Osteocyte (in vitro differentiated cells): ENCODE measurements around the gene PPP1R36. TPM values are rescaled to one million over a fixed set of nuclear protein-coding genes. Genes with fewer than 3 reads are reported as not detected.

ENCODE experiments used
- DNase-seq: peaks from one replicate; pipeline ENCODE4 v3.0.0; 2021; ENCODE audit warnings: mixed read lengths; ENCODE audit not compliant: unreplicated experiment; ENCODE audit errors: extremely low spot score
- H3K27ac Mint-ChIP-seq: one replicate; pipeline ENCODE4 v1.8.0; 2021; ENCODE audit warnings: mild to moderate bottlenecking, mixed read lengths; ENCODE audit not compliant: unreplicated experiment
- H3K27me3 Mint-ChIP-seq: one replicate; pipeline ENCODE4 v1.8.0; 2021; ENCODE audit warnings: mixed read lengths; ENCODE audit not compliant: unreplicated experiment
- H3K36me3 Mint-ChIP-seq: one replicate; pipeline ENCODE4 v1.8.0; 2021; ENCODE audit warnings: mixed read lengths; ENCODE audit not compliant: unreplicated experiment
- H3K4me1 Mint-ChIP-seq: one replicate; pipeline ENCODE4 v1.8.0; 2021; ENCODE audit warnings: mixed read lengths; ENCODE audit not compliant: unreplicated experiment
- H3K4me3 Mint-ChIP-seq: one replicate; pipeline ENCODE4 v1.8.0; 2021; ENCODE audit warnings: mild to moderate bottlenecking, moderate library complexity, mixed read lengths; ENCODE audit not compliant: unreplicated experiment
- H3K9me3 Mint-ChIP-seq: one replicate; pipeline ENCODE4 v1.8.0; 2021; ENCODE audit warnings: mixed read lengths; ENCODE audit not compliant: unreplicated experiment
- total RNA-seq: library from RNA; stranded (reverse); gene quantifications from 2 replicates; pipeline ENCODE4 v1.2.1, GENCODE V29; 2021
- TF ChIP-seq, protein P1 (sequence below): fragments of 200-600 bp; sonication (generic); IDR thresholded peaks from 2 replicates; pipeline ENCODE4 v1.5.0; 2021; ENCODE audit warnings: antibody characterized with exemption, mild to moderate bottlenecking, moderate library complexity

PPP1R36 gene
- total RNA-seq, 1 donor from 2014 or later, result 1.3 TPM

DNA sequence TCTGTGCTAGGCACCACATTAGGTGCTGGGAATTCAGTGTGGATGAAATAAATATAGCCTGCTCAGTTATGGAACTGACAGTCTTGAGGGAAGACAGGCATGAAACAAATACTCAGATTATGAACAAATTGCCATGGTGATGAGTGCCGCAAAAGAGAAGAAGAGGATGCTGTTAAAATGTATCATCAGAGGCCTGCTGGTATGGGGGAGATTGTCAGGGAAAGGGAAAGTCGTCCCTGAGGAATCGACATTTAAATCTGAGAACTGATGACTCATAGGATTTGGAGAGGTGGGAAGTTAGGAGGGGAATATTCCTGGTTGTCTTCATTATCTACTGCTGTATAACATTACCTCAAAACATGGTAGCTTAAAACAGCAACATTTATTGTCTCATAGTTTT, 42.0 kb downstream of the PPP1R36 start:
- Mint-ChIP-seq H3K4me1 (peaks cover 18% of the 10 kb centered on the region), H3K9me3 (peaks cover 12% of the 10 kb centered on the region), H3K4me3 (no peak overlapping the region), H3K27ac (no peak overlapping the region), H3K27me3 (no peaks in the 10 kb centered on the region), H3K36me3 (no peaks in the 10 kb centered on the region)
- TF ChIP-seq, protein P1, sequence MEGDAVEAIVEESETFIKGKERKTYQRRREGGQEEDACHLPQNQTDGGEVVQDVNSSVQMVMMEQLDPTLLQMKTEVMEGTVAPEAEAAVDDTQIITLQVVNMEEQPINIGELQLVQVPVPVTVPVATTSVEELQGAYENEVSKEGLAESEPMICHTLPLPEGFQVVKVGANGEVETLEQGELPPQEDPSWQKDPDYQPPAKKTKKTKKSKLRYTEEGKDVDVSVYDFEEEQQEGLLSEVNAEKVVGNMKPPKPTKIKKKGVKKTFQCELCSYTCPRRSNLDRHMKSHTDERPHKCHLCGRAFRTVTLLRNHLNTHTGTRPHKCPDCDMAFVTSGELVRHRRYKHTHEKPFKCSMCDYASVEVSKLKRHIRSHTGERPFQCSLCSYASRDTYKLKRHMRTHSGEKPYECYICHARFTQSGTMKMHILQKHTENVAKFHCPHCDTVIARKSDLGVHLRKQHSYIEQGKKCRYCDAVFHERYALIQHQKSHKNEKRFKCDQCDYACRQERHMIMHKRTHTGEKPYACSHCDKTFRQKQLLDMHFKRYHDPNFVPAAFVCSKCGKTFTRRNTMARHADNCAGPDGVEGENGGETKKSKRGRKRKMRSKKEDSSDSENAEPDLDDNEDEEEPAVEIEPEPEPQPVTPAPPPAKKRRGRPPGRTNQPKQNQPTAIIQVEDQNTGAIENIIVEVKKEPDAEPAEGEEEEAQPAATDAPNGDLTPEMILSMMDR, result no peak
- no peak for DNase-seq

DNA sequence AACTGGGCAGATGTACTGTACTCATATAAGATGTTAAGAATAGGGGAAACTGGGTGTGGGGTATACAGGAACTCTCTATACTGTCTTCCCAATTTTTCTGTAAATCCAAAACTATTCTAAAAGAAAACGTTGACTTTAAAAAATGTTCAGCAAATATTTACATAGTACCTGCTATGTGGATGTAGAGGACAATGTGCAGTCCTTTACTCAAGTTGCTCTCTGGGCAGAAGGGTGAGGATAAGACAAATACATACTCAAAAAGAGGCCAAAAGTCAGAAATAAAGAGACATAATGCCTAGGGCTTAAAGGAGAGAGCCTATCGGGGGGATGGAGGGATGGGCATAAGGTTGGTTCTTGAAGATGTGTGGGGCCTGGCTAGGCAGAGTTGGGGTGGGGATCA, 44.7 kb downstream of the PPP1R36 start:
- Mint-ChIP-seq H3K36me3 (no peaks in the 10 kb centered on the region), H3K27me3 (no peaks in the 10 kb centered on the region), H3K9me3 (peaks cover 12% of the 10 kb centered on the region), H3K4me1 (peaks cover 18% of the 10 kb centered on the region), H3K4me3 (no peak overlapping the region), H3K27ac (no peak overlapping the region)
- no peak for DNase-seq
- TF ChIP-seq, protein P1, result no peak

DNA sequence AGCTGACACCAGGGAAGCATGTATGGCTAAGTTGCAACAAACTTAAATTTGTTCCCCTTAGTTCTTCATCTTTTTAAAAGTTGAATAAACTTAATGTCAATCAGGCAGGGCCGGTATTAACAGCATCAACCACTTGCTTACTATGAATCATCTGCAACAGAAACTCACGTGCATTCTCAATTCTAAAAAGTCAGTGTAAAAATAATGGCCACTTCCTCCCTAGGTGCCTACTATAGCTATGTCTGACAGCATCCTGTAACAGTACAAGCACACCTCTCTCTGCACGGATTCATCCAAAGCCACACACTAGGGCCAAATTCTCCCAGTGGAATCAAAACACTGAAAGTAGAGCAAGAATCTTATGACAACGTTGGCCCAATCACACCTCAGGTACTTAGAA, 48.6 kb downstream of the PPP1R36 start:
- H3K27ac Mint-ChIP-seq, result no peak overlapping the region
- peaks cover 7% of the 10 kb centered on the region for H3K4me1 Mint-ChIP-seq
- H3K36me3 Mint-ChIP-seq, result no peaks in the 10 kb centered on the region
- DNase-seq, result no peak
- H3K27me3 Mint-ChIP-seq, result no peaks in the 10 kb centered on the region
- TF ChIP-seq, protein P1, result no peak
- H3K9me3 Mint-ChIP-seq, result no peaks in the 10 kb centered on the region
- no peak overlapping the region for H3K4me3 Mint-ChIP-seq

DNA sequence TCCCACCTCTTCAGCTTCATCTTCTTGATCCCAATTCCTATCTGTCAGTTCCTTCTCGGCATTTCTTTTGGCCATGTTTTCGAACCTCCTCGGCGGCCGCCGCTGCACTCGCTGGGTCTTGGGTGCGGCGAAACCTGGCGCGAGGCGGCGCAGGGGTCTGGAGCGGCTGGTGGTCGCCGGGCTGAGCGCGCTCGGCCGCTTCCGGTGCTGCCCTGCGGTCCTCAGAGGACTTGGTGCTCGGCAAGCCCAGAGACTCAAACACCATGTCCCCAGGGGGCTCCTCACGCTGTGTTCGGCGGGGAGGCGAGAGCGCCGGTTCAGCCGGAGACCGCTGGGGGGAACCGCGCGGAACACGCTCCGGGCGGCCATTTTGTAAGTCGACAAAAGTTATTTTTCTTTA, 51.8 kb downstream of the PPP1R36 start:
- Mint-ChIP-seq H3K4me1 (peaks cover 10% of the 10 kb centered on the region), H3K36me3 (no peaks in the 10 kb centered on the region), H3K27me3 (no peaks in the 10 kb centered on the region), H3K4me3 (no peak overlapping the region), H3K9me3 (no peaks in the 10 kb centered on the region), H3K27ac (no peak overlapping the region)
- DNase-seq, result no peak
- TF ChIP-seq, protein P1, result no peak

DNA sequence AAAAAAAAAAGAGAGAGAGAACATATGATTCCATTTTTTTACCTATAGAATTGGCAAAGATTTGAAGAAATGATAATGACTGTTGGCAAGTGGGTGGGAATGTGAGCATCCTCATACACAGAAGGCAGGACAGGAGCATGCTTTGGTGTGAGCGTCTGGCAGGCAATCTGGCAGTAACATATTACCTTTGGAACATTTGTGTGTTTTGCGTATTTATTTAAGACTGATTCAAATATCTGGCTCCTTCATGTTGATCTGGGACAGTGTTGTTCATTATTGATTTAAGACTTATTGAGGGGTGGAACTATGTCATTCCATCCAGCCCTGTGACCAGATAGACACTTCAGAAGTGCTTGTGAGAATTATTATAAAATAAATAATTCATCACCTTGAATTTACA, 53.1 kb downstream of the PPP1R36 start:
- Mint-ChIP-seq H3K9me3 (no peaks in the 10 kb centered on the region), H3K27me3 (no peaks in the 10 kb centered on the region), H3K27ac (no peak overlapping the region), H3K4me1 (peaks cover 10% of the 10 kb centered on the region), H3K4me3 (no peak overlapping the region), H3K36me3 (no peaks in the 10 kb centered on the region)
- DNase-seq, result no peak
- TF ChIP-seq, protein P1, result no peak
